HEK293 (cell line): ENCODE measurements around the gene NIPSNAP3A.

ENCODE experiments used
- CTCF ChIP-seq: fragments of 450-650 bp; formaldehyde crosslinking; IDR thresholded peaks from 2 replicates; pipeline ENCODE4 v1.5.1; 2016; ENCODE audit warnings: missing biosample characterization, missing genetic modification characterization
- HOXD13 ChIP-seq: sonication (generic); formaldehyde crosslinking; IDR thresholded peaks from 2 replicates; pipeline ENCODE4 v1.8.0; 2022; ENCODE audit warnings: missing genetic modification reagents, borderline replicate concordance
- WT1 ChIP-seq: fragments of 450-650 bp; formaldehyde crosslinking; IDR thresholded peaks from 2 replicates; pipeline ENCODE4 v1.5.1; 2016; ENCODE audit warnings: missing biosample characterization, missing genetic modification characterization
- ZNF23 ChIP-seq: fragments of 450-650 bp; formaldehyde crosslinking; IDR thresholded peaks from 2 replicates; pipeline ENCODE4 v1.5.1; 2016; ENCODE audit warnings: missing biosample characterization, missing genetic modification characterization, borderline replicate concordance
- ZNF292 ChIP-seq: fragments of 450-650 bp; formaldehyde crosslinking; IDR thresholded peaks from 2 replicates; pipeline ENCODE4 v1.5.1; 2016; ENCODE audit warnings: low read depth, missing biosample characterization, missing genetic modification characterization, borderline replicate concordance
- TF ChIP-seq, protein P1 (sequence below): fragments of 450-650 bp; formaldehyde crosslinking; IDR thresholded peaks from 2 replicates; pipeline ENCODE4 v1.5.1; 2016; ENCODE audit warnings: missing biosample characterization, missing genetic modification characterization

- no peak for TF ChIP-seq ZNF292
- TF ChIP-seq CTCF (tag by site-specific recombination) = no peak
- no peak for TF ChIP-seq WT1 (tag by site-specific recombination)
- TF ChIP-seq, protein P1, sequence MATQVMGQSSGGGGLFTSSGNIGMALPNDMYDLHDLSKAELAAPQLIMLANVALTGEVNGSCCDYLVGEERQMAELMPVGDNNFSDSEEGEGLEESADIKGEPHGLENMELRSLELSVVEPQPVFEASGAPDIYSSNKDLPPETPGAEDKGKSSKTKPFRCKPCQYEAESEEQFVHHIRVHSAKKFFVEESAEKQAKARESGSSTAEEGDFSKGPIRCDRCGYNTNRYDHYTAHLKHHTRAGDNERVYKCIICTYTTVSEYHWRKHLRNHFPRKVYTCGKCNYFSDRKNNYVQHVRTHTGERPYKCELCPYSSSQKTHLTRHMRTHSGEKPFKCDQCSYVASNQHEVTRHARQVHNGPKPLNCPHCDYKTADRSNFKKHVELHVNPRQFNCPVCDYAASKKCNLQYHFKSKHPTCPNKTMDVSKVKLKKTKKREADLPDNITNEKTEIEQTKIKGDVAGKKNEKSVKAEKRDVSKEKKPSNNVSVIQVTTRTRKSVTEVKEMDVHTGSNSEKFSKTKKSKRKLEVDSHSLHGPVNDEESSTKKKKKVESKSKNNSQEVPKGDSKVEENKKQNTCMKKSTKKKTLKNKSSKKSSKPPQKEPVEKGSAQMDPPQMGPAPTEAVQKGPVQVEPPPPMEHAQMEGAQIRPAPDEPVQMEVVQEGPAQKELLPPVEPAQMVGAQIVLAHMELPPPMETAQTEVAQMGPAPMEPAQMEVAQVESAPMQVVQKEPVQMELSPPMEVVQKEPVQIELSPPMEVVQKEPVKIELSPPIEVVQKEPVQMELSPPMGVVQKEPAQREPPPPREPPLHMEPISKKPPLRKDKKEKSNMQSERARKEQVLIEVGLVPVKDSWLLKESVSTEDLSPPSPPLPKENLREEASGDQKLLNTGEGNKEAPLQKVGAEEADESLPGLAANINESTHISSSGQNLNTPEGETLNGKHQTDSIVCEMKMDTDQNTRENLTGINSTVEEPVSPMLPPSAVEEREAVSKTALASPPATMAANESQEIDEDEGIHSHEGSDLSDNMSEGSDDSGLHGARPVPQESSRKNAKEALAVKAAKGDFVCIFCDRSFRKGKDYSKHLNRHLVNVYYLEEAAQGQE = no peak
- no peak for TF ChIP-seq HOXD13 (CRISPR knock-in tag)
- no peak for TF ChIP-seq ZNF23 (tag by site-specific recombination)
These were observed 22.5 kb upstream of the NIPSNAP3A start for GRCh38 chr9:104725014-104725413.
